ENCODE results near the gene GPATCH8.

Gene GPATCH8

DNA sequence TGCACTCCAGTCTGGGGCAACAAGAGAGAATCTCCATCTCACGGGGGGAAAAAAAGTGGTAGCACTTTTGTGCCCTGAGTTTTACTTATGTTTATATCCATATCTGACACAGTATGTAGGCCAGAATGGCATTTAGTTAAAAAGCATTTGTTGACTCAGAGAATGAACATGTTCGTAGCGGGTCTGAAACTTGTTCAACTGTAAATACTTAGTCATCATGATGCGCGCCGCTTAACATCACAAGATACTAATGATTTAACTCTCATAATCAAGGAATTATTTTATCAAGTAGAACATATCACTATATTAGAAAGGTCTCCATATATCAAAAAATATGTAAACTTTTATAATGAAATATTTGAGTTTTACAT lies 58.5 kb downstream of the GPATCH8 start:
- Mint-ChIP-seq H3K36me3 (no peaks in the 10 kb centered on the region), H3K4me1 (ENCODE audit: low read depth) (peaks cover 35% of the 10 kb centered on the region), H3K4me3 (no peak overlapping the region), H3K9me3 (ENCODE audit: low read depth) (no peaks in the 10 kb centered on the region), H3K27me3 (no peaks in the 10 kb centered on the region), H3K27ac (no peak overlapping the region)

DNA sequence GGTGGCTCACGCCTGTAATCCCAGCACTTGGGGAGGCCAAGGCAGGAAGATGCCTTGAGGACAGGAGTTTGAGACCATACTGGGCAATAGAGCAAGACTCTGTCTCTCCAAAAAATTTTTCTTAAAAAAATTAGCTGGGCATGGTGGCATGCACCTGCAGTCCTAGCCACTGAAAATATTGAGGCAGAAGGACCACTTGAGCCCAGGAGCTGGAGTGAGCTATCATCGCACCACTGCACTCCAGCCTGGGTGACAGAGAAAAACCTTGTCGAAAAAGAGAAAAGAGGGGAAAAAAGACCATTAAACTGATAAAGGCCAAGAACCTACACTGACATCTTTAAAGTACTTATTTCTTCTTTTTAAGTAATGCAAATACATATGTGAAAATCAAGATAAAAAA lies 60.4 kb downstream of the GPATCH8 start:
- H3K9me3 Mint-ChIP-seq (ENCODE audit: low read depth) = no peaks in the 10 kb centered on the region
- peaks cover 44% of the 10 kb centered on the region for H3K4me1 Mint-ChIP-seq (ENCODE audit: low read depth)
- H3K36me3 Mint-ChIP-seq = no peaks in the 10 kb centered on the region
- no peak overlapping the region for H3K27ac Mint-ChIP-seq
- H3K27me3 Mint-ChIP-seq = no peaks in the 10 kb centered on the region
- H3K4me3 Mint-ChIP-seq = no peak overlapping the region

DNA sequence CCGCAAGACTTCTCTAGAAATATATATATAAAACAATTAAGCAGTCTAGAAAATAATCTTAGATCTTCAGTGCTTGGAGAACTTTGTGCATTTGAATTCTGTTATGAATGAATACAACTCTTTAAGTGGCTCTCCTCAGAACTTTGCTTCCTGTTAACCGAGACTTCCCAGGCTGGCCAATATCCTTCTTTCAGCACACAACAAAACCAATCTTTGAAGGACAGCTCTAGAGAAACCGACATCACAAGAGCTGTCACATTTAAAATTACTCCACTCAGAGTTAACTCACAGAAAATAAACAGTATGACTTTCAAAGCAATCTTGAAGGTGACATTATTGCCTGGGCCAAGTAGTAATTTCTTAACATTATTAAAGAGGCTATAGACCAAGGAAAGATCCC lies 64.0 kb downstream of the GPATCH8 start:
- Mint-ChIP-seq H3K4me3 (no peak overlapping the region), H3K27me3 (no peaks in the 10 kb centered on the region), H3K4me1 (ENCODE audit: low read depth) (peaks cover 31% of the 10 kb centered on the region), H3K27ac (peak overlapping the region; percentile 66), H3K36me3 (peaks cover 6% of the 10 kb centered on the region), H3K9me3 (ENCODE audit: low read depth) (no peaks in the 10 kb centered on the region)

DNA sequence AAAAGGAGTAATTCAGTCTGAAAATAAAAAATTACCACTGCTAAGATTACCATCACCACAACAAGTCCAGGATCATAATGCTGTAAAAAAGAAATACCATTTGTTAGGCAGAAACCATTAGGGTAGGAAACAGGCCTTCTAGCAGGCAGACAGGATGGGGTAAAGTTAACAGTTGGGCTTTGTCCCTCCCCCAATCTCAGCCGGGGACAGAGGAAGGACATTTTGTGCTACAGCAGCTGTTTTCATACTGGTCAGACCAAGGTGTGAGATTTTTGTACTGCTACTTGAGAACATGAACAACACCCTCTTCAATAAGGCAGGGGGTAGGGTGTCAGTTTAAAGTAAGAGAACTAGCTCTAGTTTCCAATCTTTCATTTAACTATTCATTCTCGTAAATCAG lies 64.6 kb downstream of the GPATCH8 start:
- Mint-ChIP-seq H3K4me1 (ENCODE audit: low read depth) (peaks cover 32% of the 10 kb centered on the region), H3K4me3 (peak overlapping the region; percentile 4), H3K27ac (peak overlapping the region; percentile 56), H3K36me3 (peaks cover 6% of the 10 kb centered on the region), H3K27me3 (no peaks in the 10 kb centered on the region), H3K9me3 (ENCODE audit: low read depth) (no peaks in the 10 kb centered on the region)

DNA sequence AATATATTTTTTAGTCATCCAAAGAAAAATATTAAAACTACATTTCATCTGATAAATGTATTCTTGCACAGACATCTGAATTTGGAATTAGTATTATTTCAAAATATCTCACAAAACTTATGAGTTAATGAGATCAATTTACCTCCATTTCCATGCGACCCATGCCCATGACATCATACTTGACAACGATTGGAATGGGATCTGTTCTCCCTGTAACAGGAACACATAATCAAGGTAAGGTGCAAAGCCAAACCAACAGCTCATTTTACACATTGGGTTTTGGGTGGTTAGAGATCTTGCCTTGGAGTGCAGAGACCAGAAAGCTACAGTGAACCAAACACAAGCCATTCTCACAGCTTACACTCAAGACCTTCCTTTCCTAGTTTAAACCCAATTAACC lies 66.9 kb downstream of the GPATCH8 start:
- peaks cover 12% of the 10 kb centered on the region for H3K36me3 Mint-ChIP-seq
- peaks cover 32% of the 10 kb centered on the region for H3K4me1 Mint-ChIP-seq (ENCODE audit: low read depth)
- no peaks in the 10 kb centered on the region for H3K27me3 Mint-ChIP-seq
- H3K4me3 Mint-ChIP-seq = no peak overlapping the region
- no peaks in the 10 kb centered on the region for H3K9me3 Mint-ChIP-seq (ENCODE audit: low read depth)
- H3K27ac Mint-ChIP-seq = no peak overlapping the region

DNA sequence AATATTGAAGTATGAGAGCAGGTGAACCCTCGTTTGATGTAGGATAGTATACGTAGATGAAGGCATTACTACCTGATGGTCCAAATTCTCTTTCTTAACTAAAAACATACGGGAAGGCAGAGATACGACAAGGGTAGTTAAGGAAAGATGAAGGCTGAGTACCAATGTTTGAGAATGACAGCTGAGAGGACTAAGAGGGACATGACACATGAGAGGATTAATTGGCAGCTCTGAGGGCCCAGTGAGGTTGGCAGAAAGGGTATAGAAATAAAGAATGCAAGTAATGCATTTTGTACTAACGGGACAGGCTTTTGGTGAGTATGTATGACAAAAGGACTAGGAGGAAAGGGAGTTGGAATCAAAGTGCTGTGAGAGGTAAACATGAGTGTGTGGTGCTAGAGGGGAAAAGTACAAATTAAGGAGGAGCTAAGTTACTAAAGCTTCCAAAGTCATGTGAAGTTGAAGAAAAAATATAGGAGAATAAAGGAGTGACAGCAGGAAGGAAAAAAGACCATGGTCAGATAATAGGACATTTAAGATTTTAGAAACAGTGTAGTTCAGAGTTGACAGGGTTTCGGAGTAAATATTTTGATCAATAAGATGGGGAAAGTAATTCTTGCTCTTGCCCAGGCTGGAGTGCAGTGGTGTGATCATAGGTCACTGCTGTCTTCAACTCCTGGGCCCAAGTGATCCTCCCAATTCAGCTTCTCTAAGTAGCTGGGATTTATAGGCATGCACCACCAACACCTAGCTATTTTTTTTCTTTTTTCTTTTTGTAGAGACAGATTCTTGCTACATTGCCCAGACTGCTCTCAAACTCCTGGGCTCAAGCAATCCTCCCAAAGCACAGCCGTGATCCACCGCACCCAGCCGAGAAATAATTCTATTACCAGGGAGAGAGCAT lies 70.7 kb downstream of the GPATCH8 start:
- no peaks in the 10 kb centered on the region for H3K27me3 Mint-ChIP-seq
- no peaks in the 10 kb centered on the region for H3K9me3 Mint-ChIP-seq (ENCODE audit: low read depth)
- H3K4me1 Mint-ChIP-seq (ENCODE audit: low read depth) = peaks cover 1% of the 10 kb centered on the region
- peak overlapping the region; percentile 8 for H3K27ac Mint-ChIP-seq
- peaks cover 12% of the 10 kb centered on the region for H3K36me3 Mint-ChIP-seq
- H3K4me3 Mint-ChIP-seq = no peak overlapping the region

DNA sequence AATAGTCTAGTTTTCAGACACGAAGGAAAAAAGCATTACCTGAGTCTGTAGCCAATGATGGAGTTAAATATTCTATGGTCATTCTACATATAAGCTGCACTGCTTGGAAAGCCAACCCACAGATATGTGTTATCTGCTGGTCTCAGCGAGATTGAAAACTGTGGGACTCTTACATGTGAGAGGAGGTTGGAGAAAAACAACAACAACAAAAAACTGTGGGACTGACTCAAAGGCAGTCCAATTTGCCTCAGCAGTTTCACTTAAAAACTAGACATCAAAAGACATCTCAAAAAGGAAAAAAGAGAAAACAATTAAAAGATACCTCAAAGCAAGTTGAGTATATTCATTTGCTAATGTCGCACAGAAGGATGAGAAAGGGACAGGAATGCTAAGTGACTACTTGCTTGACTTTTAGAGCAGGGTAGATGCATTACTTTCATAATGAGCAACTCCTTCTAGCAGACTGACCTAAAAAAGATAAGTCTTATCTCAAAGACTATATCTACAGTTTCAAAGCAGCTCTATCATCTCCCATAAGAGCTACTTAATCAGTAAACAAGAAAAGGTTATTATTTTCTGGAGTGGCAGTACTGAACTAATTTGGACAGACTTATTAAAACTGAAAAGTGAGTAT lies 78.3 kb downstream of the GPATCH8 start:
- Mint-ChIP-seq H3K4me1 (ENCODE audit: low read depth) (peaks cover 12% of the 10 kb centered on the region), H3K27ac (no peak overlapping the region), H3K36me3 (peaks cover 2% of the 10 kb centered on the region), H3K4me3 (no peak overlapping the region), H3K27me3 (no peaks in the 10 kb centered on the region), H3K9me3 (ENCODE audit: low read depth) (no peaks in the 10 kb centered on the region)

DNA sequence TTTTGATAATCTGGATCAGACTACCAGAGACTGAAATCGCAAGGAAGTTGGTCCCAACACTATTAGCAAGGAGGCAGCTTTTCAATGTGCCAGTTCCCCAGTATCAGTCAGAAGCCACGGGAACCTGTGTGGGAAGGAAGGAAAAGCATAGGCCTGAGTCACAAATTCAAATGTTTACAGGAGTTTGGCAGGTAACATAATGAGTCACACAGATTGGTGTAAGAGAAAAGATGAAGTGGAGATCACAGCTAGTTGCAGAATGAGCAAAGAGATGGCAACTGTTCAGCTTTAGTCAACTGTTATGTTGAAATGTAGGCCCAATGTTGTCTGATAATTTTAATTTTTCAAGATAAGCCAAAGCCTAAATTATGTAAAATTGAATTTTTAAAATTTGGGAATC lies 85.7 kb downstream of the GPATCH8 start:
- peaks cover 8% of the 10 kb centered on the region for H3K4me1 Mint-ChIP-seq (ENCODE audit: low read depth)
- H3K4me3 Mint-ChIP-seq = no peak overlapping the region
- no peaks in the 10 kb centered on the region for H3K27me3 Mint-ChIP-seq
- H3K36me3 Mint-ChIP-seq = peaks cover 2% of the 10 kb centered on the region
- no peaks in the 10 kb centered on the region for H3K9me3 Mint-ChIP-seq (ENCODE audit: low read depth)
- H3K27ac Mint-ChIP-seq = no peak overlapping the region

DNA sequence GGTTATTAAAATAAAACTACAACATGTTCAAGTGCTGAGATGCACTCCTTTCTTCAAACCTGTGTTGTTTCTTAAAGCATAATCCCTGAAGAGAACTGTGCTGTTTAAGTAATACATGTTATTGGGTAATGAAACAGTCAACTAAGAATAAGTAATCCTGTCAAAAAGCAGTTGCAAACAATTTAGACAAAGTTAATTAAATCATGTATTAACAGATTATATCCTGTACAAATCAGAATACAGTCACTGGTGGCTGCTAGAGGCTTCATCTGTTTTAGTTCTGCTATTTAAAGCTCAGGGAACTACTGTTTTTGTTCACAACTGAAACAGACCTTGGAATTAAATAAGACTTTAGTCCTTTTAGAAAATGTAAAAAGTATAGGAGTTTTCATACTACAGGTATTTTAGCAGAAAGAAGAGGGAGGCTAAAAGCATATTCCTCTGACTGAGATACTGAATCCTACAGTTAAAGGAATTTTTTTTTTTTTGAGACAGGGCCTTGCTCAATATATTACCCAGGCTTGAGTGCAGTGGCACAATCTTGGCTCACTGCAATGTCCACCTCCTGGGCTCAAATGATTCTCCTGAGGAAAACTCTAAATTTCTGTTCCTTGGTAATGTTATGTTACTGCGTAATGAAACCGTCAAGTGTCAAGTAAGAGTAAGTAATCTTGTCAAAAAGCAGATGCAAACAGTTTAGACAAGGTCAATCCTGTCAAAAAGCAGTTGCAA lies 86.5 kb downstream of the GPATCH8 start:
- peaks cover 8% of the 10 kb centered on the region for H3K4me1 Mint-ChIP-seq (ENCODE audit: low read depth)
- H3K4me3 Mint-ChIP-seq = no peak overlapping the region
- H3K27me3 Mint-ChIP-seq = no peaks in the 10 kb centered on the region
- no peak overlapping the region for H3K27ac Mint-ChIP-seq
- H3K36me3 Mint-ChIP-seq = peaks cover 2% of the 10 kb centered on the region
- H3K9me3 Mint-ChIP-seq (ENCODE audit: low read depth) = no peaks in the 10 kb centered on the region

DNA sequence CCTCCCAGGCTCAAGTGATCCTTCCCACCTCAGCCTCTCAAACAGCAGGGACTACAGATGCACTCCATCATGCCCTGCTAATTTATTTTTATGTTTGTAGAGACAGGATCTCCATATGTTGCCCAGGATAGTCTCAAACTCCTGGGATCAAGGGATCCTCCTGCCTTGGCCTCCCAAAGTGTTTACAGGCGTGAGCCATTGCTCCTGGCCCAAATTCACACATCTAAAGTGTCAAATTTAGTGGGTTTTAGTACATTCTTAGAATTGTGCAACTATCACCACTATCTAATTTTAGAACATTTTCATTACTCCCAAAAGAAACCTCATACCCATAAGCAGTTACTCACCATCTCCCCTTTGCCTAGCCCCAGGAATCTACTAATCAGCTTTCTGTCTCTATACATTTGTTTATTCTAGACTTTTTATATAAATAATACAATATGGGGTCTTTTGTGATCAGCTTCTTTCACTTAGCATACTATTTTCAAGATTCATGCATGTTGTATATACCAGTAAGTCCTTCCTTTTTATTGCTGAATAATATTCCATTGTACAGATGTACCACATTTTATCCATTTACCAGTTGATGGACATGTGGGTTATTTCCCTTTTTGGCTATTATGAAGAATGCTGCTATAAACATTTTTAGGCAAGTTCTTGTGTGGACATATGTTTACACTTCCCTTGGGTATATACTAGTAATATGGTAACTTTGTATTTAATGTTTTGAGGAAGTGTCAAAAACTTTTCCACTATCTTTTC lies 88.6 kb downstream of the GPATCH8 start:
- Mint-ChIP-seq H3K27me3 (no peaks in the 10 kb centered on the region), H3K9me3 (ENCODE audit: low read depth) (no peaks in the 10 kb centered on the region), H3K27ac (no peak overlapping the region), H3K36me3 (peaks cover 2% of the 10 kb centered on the region), H3K4me3 (no peak overlapping the region), H3K4me1 (ENCODE audit: low read depth) (peaks cover 6% of the 10 kb centered on the region)

DNA sequence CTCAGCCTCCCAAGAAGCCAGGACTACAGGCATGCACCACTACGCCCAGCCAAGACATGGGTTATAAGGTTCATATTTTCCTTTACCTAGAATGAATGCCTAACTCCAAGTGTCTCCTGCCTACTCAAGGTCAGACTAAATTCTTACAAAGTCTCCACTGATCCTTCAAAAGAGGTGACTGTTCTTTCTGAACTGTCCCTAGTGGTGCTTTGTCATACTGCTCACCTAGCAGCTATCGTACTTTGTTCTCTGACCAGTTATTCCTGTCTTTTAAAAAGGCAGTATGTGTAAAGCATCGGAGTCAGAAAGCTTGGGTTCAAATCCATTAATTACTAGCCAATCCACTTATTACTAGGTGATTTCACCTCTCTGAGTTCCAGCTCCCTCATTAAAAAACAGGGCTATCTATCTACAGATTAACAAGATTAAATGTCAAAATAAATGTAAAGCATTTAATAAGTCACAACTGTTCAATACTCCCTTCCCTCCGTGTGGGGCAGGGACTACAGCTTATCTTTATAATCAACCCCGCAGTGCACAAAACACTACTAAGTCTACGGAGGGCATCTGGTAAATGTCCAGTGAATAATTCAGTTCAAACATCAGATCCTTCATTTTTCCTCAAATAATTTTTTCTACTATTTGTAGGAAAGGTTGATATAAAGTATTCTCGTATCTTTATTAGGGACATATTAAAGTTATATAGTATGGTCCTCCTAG lies 93.7 kb downstream of the GPATCH8 start:
- H3K27me3 Mint-ChIP-seq = no peaks in the 10 kb centered on the region
- no peaks in the 10 kb centered on the region for H3K9me3 Mint-ChIP-seq (ENCODE audit: low read depth)
- H3K4me1 Mint-ChIP-seq (ENCODE audit: low read depth) = no peaks in the 10 kb centered on the region
- peaks cover 4% of the 10 kb centered on the region for H3K36me3 Mint-ChIP-seq
- no peak overlapping the region for H3K27ac Mint-ChIP-seq
- no peak overlapping the region for H3K4me3 Mint-ChIP-seq

DNA sequence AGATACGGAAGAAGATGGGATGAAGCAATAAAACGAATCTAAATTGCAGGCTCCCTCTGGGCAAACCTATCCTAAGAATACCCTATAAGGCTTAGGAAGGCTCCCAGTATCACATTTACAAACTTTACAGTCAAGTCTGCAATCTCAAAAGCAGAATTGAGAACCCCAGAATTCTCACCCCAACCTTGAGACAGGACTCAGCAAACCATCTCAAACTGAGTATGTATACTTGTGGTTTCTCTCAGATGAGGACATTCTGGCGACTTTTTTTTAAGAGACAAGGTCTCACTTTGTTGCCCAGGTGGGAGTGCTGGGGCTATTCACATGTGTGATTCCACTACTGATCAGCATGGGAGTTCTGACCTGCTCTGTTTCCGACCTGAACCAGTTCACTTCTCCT lies 94.4 kb downstream of the GPATCH8 start:
- no peaks in the 10 kb centered on the region for H3K27me3 Mint-ChIP-seq
- no peak overlapping the region for H3K27ac Mint-ChIP-seq
- no peaks in the 10 kb centered on the region for H3K4me1 Mint-ChIP-seq (ENCODE audit: low read depth)
- H3K36me3 Mint-ChIP-seq = peaks cover 4% of the 10 kb centered on the region
- H3K9me3 Mint-ChIP-seq (ENCODE audit: low read depth) = no peaks in the 10 kb centered on the region
- no peak overlapping the region for H3K4me3 Mint-ChIP-seq

DNA sequence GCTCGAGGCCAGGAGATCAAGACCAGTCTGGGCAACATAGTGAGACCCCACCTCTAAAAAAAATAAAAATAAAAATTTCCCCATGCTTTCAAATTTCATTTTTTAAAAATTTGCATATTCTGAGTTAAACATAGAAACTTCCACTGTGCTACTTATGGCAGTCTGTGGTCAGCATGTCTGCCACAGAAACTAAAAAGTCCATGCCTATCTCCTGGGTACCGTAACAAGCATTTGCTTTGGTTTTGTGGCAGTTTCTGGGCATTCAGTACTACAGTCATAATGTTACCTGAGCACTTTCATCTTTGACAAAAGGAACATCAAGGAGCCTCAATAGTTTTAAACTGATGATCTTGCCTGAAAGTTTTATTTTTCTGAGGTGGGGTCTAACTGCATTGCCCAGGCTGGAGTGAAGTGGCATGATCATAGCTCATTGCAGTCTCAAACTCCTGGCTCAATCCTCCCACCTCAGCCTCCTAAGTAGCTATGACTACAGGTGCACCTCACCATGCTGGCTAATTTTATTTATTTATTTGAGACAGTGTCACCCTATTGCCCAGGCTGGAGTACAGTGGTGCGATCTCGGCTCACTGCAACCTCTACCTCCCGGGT lies 100.5 kb downstream of the GPATCH8 start:
- Mint-ChIP-seq H3K4me1 (ENCODE audit: low read depth) (no peaks in the 10 kb centered on the region), H3K4me3 (no peak overlapping the region), H3K9me3 (ENCODE audit: low read depth) (no peaks in the 10 kb centered on the region), H3K27me3 (no peaks in the 10 kb centered on the region), H3K36me3 (peaks cover 7% of the 10 kb centered on the region), H3K27ac (no peak overlapping the region)

Data from activated naive CD8-positive, alpha-beta T cell (primary cell).